Liver (tissue), 9 donors: ENCODE results near the gene TAS1R1. TPM values are rescaled to one million over a fixed set of nuclear protein-coding genes. Genes with fewer than 3 reads are reported as not detected.

ENCODE experiments used
- DNase-seq: peaks from one replicate; pipeline ENCODE4 v3.0.0-alpha.2; 2017; ENCODE audit warnings: low spot score
- H3K27ac ChIP-seq, 2 donors: one replicate each; pipeline ENCODE4 v1.7.0; 2013; ENCODE audit warnings: inconsistent platforms in 2 of 2, low read length in 2 of 2, control low read depth in 1 of 2, low read depth in 1 of 2, mild to moderate bottlenecking in 1 of 2
- H3K27me3 ChIP-seq, 4 donors: one replicate each; pipeline versions ENCODE4 v1.6.1 to v1.7.0; 2013; ENCODE audit warnings: low read length in 3 of 4, inconsistent platforms in 1 of 4, mild to moderate bottlenecking in 1 of 4, moderate library complexity in 1 of 4; ENCODE audit not compliant: control insufficient read depth in 4 of 4, insufficient read depth in 4 of 4
- H3K36me3 ChIP-seq, 4 donors: one replicate each; pipeline versions ENCODE4 v1.6.1 to v1.7.0; 2013; ENCODE audit warnings: low read length in 3 of 4, mild to moderate bottlenecking in 3 of 4, low read depth in 1 of 4, moderate library complexity in 1 of 4; ENCODE audit not compliant: control insufficient read depth in 4 of 4, insufficient read depth in 3 of 4
- H3K4me1 ChIP-seq, 4 donors: one replicate each; pipeline versions ENCODE4 v1.6.1 to v1.7.0; 2013; ENCODE audit warnings: low read length in 3 of 4, mild to moderate bottlenecking in 3 of 4, moderate library complexity in 1 of 4; ENCODE audit not compliant: control insufficient read depth in 4 of 4, insufficient read depth in 4 of 4
- H3K4me3 ChIP-seq, 3 donors: one replicate each; pipeline versions ENCODE4 v1.6.1 to v1.7.0; 2013; ENCODE audit warnings: low read length in 3 of 3, control low read depth in 1 of 3, low read depth in 1 of 3, mild to moderate bottlenecking in 1 of 3
- H3K9ac ChIP-seq, 2 donors: one replicate each; pipeline ENCODE4 v1.7.0; 2013; ENCODE audit warnings: low read length in 2 of 2, mild to moderate bottlenecking in 2 of 2, moderate library complexity in 2 of 2, control low read depth in 1 of 2, low read depth in 1 of 2
- H3K9me3 ChIP-seq, 4 donors: one replicate each; pipeline versions ENCODE4 v1.6.1 to v1.7.0; 2013; ENCODE audit warnings: low read length in 3 of 4; ENCODE audit not compliant: control insufficient read depth in 4 of 4
- HNF4A ChIP-seq, 2 donors: conservative IDR thresholded peaks; 2 replicates each; pipeline ENCODE4 v1.6.1; 2016; ENCODE audit warnings: antibody characterized with exemption in 2 of 2, mild to moderate bottlenecking in 2 of 2
- HNF4G ChIP-seq: IDR thresholded peaks from 2 replicates; pipeline ENCODE4 v1.6.1; 2016; ENCODE audit warnings: antibody characterized with exemption
- NR2F2 ChIP-seq: IDR thresholded peaks from 2 replicates; pipeline ENCODE4 v1.6.1; 2016; ENCODE audit warnings: antibody characterized with exemption
- RXRA ChIP-seq, 2 donors: IDR thresholded peaks; 2 replicates each; pipeline ENCODE4 v1.6.1; 2017 to 2018; ENCODE audit warnings: antibody characterized with exemption in 2 of 2, mild to moderate bottlenecking in 1 of 2
- TAF1 ChIP-seq: conservative IDR thresholded peaks from 2 replicates; pipeline ENCODE4 v1.6.1; 2016; ENCODE audit warnings: antibody characterized with exemption, mild to moderate bottlenecking
- WGBS: extraction: QIAGEN DNeasy Blood & Tissue Kit; methylation state at CpG from one replicate; pipeline ENCODE4 v1.1.7; 2013; 5-methylcytosine and 5-hydroxymethylcytosine counted together
- polyA plus RNA-seq, 2 donors: library from polyadenylated mRNA; stranded (reverse) in 1 of 2; unstranded in 1 of 2; fragments of 200-250 nt in 1 of 2; fragments of >200 nt in 1 of 2; fragmentation: Nextera tagmentation in 1 of 2; extraction: Ambion mirVana in 1 of 2; gene quantifications; one replicate each; pipeline versions ENCODE4 v1.2.1 to v1.2.3, GENCODE V29; 2013 to 2015
- total RNA-seq, 2 donors: library from RNA; depleted of rRNA; stranded (reverse); fragments of >200 nt; gene quantifications; one replicate each; pipeline ENCODE4 v1.2.3, GENCODE V29; 2014
- TF ChIP-seq, protein P1 (sequence below): IDR thresholded peaks from 2 replicates; pipeline ENCODE4 v1.6.1; 2016; ENCODE audit warnings: antibody characterized with exemption, mild to moderate bottlenecking
- TF ChIP-seq, protein P2 (sequence below): IDR thresholded peaks from 2 replicates; pipeline ENCODE4 v1.6.1; 2016; ENCODE audit warnings: antibody characterized with exemption
- TF ChIP-seq, protein P3 (sequence below): IDR thresholded peaks from 2 replicates; pipeline ENCODE4 v1.6.1; 2016; ENCODE audit warnings: antibody characterized with exemption
- donor health status: healthy.
- donor health status: healthy.
- donor health status: healthy.
- donor health status: healthy.
- donor health status: healthy.

Gene TAS1R1
- total and polyA plus RNA-seq, 4 donors, result not detected

DNA sequence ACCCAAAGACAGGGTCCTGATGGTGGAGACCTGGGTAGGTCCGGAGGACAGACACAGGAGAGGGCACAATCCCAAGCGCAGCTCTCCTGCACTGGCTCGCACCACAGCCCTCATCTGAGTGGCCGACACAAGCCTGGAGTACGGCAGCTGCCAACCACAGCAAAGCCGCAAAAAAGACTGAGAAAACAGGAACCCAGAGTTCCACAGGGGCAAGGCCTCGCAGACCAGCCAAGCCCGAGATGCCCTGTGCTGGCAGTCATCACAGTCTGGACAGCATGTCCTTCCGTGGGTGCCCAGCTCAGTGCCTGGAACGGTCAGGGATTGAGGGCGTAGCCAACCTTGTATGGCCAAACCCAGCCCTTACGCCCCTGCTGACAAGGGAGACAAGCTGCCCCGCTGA, 36.1 kb downstream of the TAS1R1 start:
- H3K4me3 ChIP-seq, result no peak overlapping the region
- 79% methylated on average over 13 of the region's 13 CpGs for WGBS
- peaks cover 20 to 75% (median 48%) of the 10 kb centered on the region in 4 donors for H3K36me3 ChIP-seq
- H3K9ac ChIP-seq, result no peak overlapping the region
- no peaks in the 10 kb centered on the region for H3K9me3 ChIP-seq
- peaks cover 0 to 16% (median 5%) of the 10 kb centered on the region in 4 donors for H3K4me1 ChIP-seq
- DNase-seq, result no peak
- TF ChIP-seq TAF1 (no peak), HNF4A (conservative IDR thresholded peaks at IDR 0.05) (no peak), HNF4G (no peak), RXRA (IDR thresholded peaks at IDR 0.05) (no peak)
- TF ChIP-seq, protein P1, sequence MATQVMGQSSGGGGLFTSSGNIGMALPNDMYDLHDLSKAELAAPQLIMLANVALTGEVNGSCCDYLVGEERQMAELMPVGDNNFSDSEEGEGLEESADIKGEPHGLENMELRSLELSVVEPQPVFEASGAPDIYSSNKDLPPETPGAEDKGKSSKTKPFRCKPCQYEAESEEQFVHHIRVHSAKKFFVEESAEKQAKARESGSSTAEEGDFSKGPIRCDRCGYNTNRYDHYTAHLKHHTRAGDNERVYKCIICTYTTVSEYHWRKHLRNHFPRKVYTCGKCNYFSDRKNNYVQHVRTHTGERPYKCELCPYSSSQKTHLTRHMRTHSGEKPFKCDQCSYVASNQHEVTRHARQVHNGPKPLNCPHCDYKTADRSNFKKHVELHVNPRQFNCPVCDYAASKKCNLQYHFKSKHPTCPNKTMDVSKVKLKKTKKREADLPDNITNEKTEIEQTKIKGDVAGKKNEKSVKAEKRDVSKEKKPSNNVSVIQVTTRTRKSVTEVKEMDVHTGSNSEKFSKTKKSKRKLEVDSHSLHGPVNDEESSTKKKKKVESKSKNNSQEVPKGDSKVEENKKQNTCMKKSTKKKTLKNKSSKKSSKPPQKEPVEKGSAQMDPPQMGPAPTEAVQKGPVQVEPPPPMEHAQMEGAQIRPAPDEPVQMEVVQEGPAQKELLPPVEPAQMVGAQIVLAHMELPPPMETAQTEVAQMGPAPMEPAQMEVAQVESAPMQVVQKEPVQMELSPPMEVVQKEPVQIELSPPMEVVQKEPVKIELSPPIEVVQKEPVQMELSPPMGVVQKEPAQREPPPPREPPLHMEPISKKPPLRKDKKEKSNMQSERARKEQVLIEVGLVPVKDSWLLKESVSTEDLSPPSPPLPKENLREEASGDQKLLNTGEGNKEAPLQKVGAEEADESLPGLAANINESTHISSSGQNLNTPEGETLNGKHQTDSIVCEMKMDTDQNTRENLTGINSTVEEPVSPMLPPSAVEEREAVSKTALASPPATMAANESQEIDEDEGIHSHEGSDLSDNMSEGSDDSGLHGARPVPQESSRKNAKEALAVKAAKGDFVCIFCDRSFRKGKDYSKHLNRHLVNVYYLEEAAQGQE, result no peak
- TF ChIP-seq, protein P2, sequence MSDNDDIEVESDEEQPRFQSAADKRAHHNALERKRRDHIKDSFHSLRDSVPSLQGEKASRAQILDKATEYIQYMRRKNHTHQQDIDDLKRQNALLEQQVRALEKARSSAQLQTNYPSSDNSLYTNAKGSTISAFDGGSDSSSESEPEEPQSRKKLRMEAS, result no peak
- no peaks in the 10 kb centered on the region for H3K27me3 ChIP-seq
- no peak overlapping the region for H3K27ac ChIP-seq

DNA sequence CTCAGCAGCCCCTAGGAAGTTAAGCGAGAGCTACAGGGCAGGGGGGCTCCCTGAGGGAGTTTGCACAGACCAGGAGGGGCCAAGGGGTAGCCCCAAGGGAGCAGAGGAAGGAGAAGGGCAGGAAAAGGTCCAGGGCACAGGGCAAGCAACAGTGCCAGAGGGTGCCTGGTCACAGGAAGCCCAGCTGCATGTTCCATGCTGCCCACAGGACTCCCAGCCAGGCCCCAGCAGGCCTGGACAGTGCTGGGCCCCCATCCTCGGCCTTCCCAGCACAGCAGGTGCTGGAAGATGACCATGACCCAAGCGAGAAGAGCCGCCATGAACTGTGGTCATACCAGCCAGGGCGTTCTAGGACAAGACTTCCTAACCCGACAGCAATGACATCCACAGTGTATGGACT, 36.5 kb downstream of the TAS1R1 start:
- TF ChIP-seq, protein P1, result no peak
- TF ChIP-seq HNF4A (conservative IDR thresholded peaks at IDR 0.05) (no peak), NR2F2 (no peak)
- TF ChIP-seq, protein P3, sequence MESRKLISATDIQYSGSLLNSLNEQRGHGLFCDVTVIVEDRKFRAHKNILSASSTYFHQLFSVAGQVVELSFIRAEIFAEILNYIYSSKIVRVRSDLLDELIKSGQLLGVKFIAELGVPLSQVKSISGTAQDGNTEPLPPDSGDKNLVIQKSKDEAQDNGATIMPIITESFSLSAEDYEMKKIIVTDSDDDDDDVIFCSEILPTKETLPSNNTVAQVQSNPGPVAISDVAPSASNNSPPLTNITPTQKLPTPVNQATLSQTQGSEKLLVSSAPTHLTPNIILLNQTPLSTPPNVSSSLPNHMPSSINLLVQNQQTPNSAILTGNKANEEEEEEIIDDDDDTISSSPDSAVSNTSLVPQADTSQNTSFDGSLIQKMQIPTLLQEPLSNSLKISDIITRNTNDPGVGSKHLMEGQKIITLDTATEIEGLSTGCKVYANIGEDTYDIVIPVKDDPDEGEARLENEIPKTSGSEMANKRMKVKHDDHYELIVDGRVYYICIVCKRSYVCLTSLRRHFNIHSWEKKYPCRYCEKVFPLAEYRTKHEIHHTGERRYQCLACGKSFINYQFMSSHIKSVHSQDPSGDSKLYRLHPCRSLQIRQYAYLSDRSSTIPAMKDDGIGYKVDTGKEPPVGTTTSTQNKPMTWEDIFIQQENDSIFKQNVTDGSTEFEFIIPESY, result no peak
- TF ChIP-seq, protein P2, result no peak
- Histone ChIP-seq H3K9me3 (no peaks in the 10 kb centered on the region), H3K4me1 (peaks cover 0 to 17% (median 5%) of the 10 kb centered on the region in 4 donors), H3K36me3 (peaks cover 20 to 79% (median 48%) of the 10 kb centered on the region in 4 donors), H3K4me3 (no peak overlapping the region), H3K9ac (no peak overlapping the region), H3K27ac (no peak overlapping the region), H3K27me3 (no peaks in the 10 kb centered on the region)
- no peak for DNase-seq
- WGBS, result 79% methylated on average over 6 of the region's 6 CpGs
